ENCODE measurements around the gene ARHGAP29. TPM values are rescaled to one million over a fixed set of nuclear protein-coding genes. Genes with fewer than 3 reads are reported as not detected.

The ARHGAP29 gene
- polyA plus RNA-seq, 1 experiment: 30.4 TPM

DNA sequence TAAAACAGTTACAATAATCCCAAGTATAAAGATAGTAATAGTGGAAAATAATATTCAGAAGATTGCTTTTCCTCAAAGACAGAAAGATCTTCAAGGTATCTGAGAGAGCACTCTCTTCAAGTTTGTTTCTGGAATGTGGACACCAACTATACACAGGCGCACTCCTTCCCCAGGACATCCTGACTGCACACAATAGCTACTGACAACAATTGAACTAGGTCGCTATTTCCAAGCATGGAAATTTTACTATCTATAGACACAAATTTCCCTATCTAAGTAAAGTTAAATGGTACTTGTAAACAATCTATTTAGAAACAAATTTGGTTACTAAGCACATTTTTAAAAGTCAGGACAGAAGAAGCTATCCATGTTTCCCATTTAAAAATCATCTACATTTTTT is 19.1 kb downstream of the ARHGAP29 start:
- no peak overlapping the region for H3K27ac ChIP-seq (ENCODE audit: low read depth, low read length)
- ChIA-PET POLR2A (no interaction called here), CTCF (interaction anchor here (0.6 kb wide), 2 partner anchors 95 to 823 kb away, joined by 3 to 5 read pairs; no protein-coding TSS in a partner anchor)
- no peaks in the 10 kb centered on the region for H3K9me3 ChIP-seq (ENCODE audit: control insufficient read depth, insufficient read depth, low read length)
- DNase-seq (ENCODE audit: low read depth, low spot score): no peak
- H3K27me3 ChIP-seq (ENCODE audit: control insufficient read depth, insufficient read depth, low read length): no peaks in the 10 kb centered on the region
- H3K4me3 ChIP-seq (ENCODE audit: low read depth, low read length): no peak overlapping the region
- TF ChIP-seq, protein P1, sequence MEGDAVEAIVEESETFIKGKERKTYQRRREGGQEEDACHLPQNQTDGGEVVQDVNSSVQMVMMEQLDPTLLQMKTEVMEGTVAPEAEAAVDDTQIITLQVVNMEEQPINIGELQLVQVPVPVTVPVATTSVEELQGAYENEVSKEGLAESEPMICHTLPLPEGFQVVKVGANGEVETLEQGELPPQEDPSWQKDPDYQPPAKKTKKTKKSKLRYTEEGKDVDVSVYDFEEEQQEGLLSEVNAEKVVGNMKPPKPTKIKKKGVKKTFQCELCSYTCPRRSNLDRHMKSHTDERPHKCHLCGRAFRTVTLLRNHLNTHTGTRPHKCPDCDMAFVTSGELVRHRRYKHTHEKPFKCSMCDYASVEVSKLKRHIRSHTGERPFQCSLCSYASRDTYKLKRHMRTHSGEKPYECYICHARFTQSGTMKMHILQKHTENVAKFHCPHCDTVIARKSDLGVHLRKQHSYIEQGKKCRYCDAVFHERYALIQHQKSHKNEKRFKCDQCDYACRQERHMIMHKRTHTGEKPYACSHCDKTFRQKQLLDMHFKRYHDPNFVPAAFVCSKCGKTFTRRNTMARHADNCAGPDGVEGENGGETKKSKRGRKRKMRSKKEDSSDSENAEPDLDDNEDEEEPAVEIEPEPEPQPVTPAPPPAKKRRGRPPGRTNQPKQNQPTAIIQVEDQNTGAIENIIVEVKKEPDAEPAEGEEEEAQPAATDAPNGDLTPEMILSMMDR (IDR thresholded peaks at IDR 0.05; ENCODE audit: low read depth, low read length): no peak

DNA sequence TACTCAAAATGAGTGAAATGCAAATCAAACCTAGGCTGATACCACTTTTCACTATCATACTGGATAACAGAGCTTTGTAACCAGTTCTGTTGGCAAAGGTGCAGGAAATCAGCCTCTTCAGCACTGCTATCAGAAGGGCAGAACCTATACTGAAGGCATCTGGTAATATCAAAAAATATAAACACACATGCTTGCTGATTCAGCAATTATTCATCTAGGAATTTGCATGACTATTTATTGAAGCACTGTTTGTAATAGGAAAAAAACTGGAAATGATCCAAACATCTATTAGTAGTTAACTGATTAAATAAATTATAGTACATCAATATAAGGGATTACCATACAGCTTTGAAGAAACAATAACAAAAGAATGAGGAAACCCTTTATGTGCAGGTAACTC is 21.4 kb downstream of the ARHGAP29 start:
- DNase-seq (ENCODE audit: low read depth, low spot score): no peak
- Histone ChIP-seq H3K27ac (ENCODE audit: low read depth, low read length) (no peak overlapping the region), H3K27me3 (ENCODE audit: control insufficient read depth, insufficient read depth, low read length) (no peaks in the 10 kb centered on the region), H3K4me3 (ENCODE audit: low read depth, low read length) (no peak overlapping the region), H3K9me3 (ENCODE audit: control insufficient read depth, insufficient read depth, low read length) (no peaks in the 10 kb centered on the region; the same call in 1 of the 2 replicates)
- TF ChIP-seq, protein P1 (IDR thresholded peaks at IDR 0.05; ENCODE audit: low read depth, low read length): no peak
- CTCF ChIA-PET: interaction anchor here (1.2 to 3.1 kb wide), 2 partner anchors 120 to 189 kb away, joined by 5 to 16 read pairs; no protein-coding TSS in a partner anchor
- POLR2A ChIA-PET: no interaction called here

DNA sequence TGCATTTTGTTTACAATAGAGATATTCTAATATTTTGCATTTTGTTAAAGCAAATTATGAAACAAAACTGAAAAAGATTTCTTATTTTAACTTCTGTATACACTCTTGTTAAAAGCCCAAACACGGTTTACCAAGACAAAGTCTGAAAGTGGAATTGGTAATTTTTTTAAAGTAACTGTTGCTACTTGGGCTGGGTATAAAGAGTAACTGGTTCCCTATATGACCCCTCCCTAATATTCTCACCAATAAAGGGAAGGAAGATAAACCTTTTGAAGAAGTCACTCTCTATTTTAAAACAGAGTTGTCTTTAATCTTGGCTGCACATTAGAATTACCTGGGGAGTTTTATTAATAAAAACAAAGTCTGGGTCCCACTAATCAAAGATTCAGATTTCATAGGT is 27.4 kb downstream of the ARHGAP29 start:
- no peaks in the 10 kb centered on the region; the same call in 1 of the 2 replicates for H3K9me3 ChIP-seq (ENCODE audit: control insufficient read depth, insufficient read depth, low read length)
- POLR2A ChIA-PET: interaction anchor here (0.7 kb wide), 1 partner anchor 167 kb away, joined by 3 read pairs; no protein-coding TSS in a partner anchor
- H3K27ac ChIP-seq (ENCODE audit: low read depth, low read length): no peak overlapping the region
- H3K4me3 ChIP-seq (ENCODE audit: low read depth, low read length): no peak overlapping the region
- no peaks in the 10 kb centered on the region for H3K27me3 ChIP-seq (ENCODE audit: control insufficient read depth, insufficient read depth, low read length)
- TF ChIP-seq, protein P1 (IDR thresholded peaks at IDR 0.05; ENCODE audit: low read depth, low read length): no peak
- no peak for DNase-seq (ENCODE audit: low read depth, low spot score)
- CTCF ChIA-PET: interaction anchor here (1.5 kb wide), 1 partner anchor 126 kb away, joined by 6 read pairs; no protein-coding TSS in a partner anchor

DNA sequence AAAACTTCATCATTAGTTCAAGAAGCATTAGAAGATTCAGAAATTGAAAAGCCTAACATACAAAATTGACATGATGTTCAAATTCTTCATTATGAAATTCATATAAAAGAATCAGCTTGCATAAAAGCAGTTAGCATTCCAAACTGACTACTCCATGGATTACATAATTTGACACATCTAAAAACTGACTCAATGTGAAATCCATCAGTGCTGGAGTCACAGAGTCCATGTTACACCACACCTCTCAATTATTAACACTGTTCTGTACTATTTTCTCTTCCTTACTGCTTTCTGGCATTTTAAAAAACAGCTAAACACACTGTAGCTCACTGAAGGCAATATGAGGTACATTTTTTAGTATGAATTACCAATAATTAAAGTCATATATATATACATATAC is 28.0 kb downstream of the ARHGAP29 start:
- H3K9me3 ChIP-seq (ENCODE audit: control insufficient read depth, insufficient read depth, low read length): no peaks in the 10 kb centered on the region; the same call in 1 of the 2 replicates
- TF ChIP-seq, protein P1 (IDR thresholded peaks at IDR 0.05; ENCODE audit: low read depth, low read length): no peak
- CTCF ChIA-PET: interaction anchor here (0.6 to 1.5 kb wide), 2 partner anchors 29 to 126 kb away, joined by 4 to 6 read pairs; no protein-coding TSS in a partner anchor
- H3K4me3 ChIP-seq (ENCODE audit: low read depth, low read length): no peak overlapping the region
- DNase-seq (ENCODE audit: low read depth, low spot score): no peak
- POLR2A ChIA-PET: interaction anchor here (0.7 kb wide), 1 partner anchor 166 kb away, joined by 3 read pairs; no protein-coding TSS in a partner anchor
- H3K27me3 ChIP-seq (ENCODE audit: control insufficient read depth, insufficient read depth, low read length): no peaks in the 10 kb centered on the region
- H3K27ac ChIP-seq (ENCODE audit: low read depth, low read length): no peak overlapping the region

DNA sequence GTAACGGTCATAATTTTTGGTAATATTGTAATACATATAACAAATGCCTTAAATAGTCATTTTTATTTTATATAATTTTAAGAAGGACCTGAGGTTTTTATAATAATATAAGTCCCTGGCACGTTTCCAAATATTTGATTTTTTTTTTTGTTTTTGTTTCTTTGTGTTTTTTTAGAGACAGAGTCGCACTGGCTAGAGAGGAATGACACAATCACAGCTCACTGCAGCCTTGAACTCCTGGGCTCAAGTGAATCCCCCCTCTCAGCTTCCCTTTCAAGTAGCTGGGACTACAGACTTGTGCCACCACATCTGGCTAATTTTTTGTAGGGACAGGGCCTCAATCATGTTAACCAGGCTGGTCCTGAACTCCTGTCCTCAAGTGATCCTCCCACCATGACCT is 29.7 kb downstream of the ARHGAP29 start:
- TF ChIP-seq, protein P1 (IDR thresholded peaks at IDR 0.05; ENCODE audit: low read depth, low read length): no peak
- no peaks in the 10 kb centered on the region for H3K9me3 ChIP-seq (ENCODE audit: control insufficient read depth, insufficient read depth, low read length)
- CTCF ChIA-PET: interaction anchor here (1.2 to 3.5 kb wide), 2 partner anchors 128 to 146 kb away, joined by 4 to 20 read pairs; no protein-coding TSS in a partner anchor
- H3K4me3 ChIP-seq (ENCODE audit: low read depth, low read length): no peak overlapping the region
- no peaks in the 10 kb centered on the region for H3K27me3 ChIP-seq (ENCODE audit: control insufficient read depth, insufficient read depth, low read length)
- POLR2A ChIA-PET: no interaction called here
- no peak overlapping the region for H3K27ac ChIP-seq (ENCODE audit: low read depth, low read length)
- no peak for DNase-seq (ENCODE audit: low read depth, low spot score)

Data from AG04450 (cell line).